ENCODE results near the gene NABP1. TPM values are rescaled to one million over a fixed set of nuclear protein-coding genes. Genes with fewer than 3 reads are reported as not detected.
A peak's percentile ranks its signal among the peaks of the same experiment; 100 is the strongest.

Gene NABP1
- polyA plus RNA-seq, 3 donors = 25.9 to 54.2 (median 41.0) TPM

- DNase-seq = no peak
Measured at GRCh38 chr2:191645434-191646162, 32.3 kb upstream of the NABP1 start.

DNA sequence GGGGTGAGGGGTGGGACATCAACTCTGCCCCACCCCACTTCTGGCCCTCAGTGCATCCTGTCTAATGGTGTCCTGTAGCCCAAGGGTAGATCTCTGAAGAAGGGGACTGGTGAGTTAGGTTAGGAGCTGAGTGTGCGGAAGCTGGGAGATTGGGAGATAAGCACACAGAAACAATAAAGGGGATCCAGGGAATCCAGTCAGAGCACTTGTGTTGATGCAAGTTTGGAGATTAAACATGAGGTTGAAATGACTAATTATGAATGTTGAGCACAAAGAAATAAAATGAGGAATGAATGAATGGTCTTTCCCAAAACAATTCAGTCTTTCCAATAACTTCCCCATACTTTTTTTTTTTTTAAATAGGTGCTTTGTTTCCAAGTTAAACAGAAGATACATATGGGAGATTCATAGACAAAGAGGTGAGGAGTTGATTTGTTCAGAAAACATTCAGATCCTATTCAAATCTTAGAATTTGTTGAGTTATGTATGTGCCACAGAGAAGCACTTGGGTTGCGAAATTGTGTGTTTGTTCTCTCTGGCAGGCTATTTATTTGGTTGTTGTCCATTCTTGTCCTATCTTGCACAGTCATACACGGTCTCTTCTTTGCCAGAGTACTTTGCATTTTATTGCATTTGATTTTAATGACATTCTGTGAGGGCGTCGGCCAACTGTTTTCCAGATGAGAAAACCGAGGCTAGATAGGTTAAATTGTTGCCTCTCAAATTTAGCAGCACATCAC is 31.6 kb upstream of the NABP1 start:
- DNase-seq = no peak

DNA sequence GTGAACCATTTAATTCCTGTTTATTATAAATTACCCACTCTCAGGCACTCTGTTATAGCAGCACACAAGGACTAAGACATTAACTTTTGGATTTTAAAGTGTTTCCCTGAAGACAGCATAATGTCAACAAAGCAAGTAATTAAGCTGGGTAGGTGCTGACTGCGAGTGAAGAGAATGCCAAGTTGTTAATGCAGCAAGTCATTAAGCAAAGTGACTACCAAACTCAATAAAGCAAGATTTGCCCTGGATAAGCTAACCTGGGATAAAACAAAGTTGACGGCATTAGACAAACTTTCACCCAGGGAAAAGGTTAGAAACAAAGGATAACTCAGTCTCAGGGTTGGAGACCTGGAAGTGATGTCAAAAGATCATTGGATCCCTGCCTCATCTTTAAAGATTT is 28.4 kb upstream of the NABP1 start:
- no peak for DNase-seq

DNA sequence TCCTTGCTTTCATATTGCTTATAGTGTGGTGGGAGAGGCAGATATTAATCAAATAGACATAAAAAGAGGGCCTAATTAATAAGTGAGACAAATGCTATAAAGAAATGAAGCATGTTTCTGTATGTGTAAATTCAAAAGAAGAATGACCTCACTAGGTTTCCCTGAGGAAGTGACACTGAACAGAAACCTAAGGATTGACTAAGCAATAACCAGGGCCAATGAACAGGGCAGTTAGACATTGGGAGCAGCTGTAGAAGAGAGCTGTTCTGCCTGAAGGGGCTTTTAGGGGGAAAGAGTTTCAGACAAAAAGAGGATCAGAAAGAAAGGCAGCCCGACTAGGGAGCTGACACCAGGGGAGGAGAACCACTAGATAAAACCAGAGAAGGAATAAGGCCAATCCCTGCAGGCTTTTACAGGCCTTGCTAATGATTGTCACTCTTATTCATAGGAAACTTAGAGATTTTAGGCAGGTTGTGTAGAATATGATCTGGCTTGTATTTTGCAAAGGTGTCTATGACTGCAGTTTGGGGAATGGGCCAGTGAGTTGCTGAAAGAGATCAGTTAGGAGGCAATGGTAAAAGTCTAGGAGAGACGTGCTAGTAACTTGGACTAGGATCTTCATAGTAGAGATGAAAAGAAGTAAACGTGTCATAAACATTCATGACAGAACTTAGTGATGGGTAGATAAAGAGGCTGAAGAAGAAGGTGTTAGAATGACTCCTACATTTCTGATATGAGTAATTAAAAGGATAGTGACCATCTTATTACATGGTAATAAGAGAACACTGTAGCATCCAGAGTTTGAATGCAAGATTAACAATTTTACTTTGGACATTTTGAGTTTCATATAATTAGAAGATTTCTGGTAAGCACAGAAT is 26.8 kb upstream of the NABP1 start:
- DNase-seq = no peak

GRCh38 chr2:191653667-191654391 is 24.1 kb upstream of the NABP1 start:
- DNase-seq = no peak

DNA sequence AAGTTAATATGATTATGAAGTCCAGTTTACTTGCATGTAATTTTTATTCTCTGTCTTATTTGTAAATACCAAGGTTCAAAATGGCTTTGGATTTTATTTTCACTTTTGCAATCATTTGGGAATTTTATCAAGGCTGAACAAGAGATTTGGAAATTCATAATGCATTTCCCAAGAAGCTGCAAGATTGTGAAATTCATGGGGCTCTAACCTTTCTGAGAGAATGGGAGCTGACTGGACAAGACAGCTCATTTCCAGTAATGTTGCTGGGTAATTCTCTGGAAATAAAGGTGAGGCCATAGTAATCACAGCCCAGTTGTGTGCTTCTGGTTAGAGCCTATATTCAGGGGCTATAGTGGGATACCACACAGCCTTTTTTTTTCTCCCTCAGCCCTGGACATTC is 21.5 kb upstream of the NABP1 start:
- DNase-seq = no peak

DNA sequence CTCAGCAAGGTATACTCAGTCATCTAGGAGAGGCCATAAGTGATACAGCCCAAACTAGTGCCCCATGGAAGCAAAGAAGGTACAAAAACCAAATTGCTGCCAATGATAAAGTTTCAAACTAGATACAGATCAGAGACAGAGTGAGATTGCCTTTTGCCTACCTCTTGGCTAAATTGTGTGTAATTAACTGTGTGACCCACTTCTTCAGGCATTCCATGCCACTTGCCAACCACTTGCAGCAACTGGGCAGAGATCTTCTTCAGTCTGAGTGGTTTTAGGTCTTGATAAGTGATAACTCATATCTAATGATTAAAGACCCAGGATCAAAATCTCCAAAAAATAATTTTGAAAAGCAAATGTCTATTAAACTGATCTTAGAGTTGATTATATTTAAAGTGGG is 21.1 kb upstream of the NABP1 start:
- no peak for DNase-seq

GRCh38 chr2:191657977-191658376 is 20.0 kb upstream of the NABP1 start:
- no peak for DNase-seq

DNA sequence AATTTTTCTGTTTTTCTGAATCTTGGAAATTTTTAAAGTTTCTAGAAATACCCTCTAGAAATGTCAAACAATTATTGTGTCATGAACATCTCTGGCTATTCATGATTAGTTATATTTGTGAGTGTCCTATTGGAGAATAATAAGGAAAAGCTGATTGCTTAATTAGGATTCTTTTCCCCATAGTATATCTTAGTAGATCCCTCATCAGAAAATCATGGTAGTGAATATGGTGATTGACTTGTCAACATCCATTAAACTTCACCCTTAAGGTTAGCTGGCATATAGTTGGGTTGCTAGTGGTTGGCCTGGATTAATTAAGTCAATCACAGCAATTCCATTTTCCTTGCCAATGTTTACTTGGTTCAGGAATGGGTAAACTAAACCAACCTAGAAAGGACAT is 18.7 kb upstream of the NABP1 start:
- DNase-seq = no peak

DNA sequence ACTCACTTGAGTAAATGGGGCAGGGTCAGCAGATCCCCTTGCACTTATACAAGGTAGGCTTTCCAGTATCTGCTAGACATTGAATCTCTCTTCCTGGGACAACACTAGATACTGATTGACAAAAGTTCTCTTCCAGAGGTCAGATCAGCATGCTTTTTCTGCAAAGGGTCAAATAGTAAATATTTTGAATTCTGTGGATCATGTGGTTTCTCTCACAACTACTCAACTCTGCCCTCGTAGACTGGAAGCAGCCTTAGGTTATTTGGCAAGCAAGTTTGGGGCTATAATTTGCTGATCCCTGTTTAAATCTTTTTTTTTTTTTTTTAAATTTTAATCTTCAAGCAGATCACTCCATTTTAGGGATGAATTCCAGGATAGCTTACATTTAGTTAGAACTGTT is 17.4 kb upstream of the NABP1 start:
- DNase-seq = no peak

- no peak for DNase-seq
Measured at GRCh38 chr2:191661097-191661924, 16.6 kb upstream of the NABP1 start.

DNA sequence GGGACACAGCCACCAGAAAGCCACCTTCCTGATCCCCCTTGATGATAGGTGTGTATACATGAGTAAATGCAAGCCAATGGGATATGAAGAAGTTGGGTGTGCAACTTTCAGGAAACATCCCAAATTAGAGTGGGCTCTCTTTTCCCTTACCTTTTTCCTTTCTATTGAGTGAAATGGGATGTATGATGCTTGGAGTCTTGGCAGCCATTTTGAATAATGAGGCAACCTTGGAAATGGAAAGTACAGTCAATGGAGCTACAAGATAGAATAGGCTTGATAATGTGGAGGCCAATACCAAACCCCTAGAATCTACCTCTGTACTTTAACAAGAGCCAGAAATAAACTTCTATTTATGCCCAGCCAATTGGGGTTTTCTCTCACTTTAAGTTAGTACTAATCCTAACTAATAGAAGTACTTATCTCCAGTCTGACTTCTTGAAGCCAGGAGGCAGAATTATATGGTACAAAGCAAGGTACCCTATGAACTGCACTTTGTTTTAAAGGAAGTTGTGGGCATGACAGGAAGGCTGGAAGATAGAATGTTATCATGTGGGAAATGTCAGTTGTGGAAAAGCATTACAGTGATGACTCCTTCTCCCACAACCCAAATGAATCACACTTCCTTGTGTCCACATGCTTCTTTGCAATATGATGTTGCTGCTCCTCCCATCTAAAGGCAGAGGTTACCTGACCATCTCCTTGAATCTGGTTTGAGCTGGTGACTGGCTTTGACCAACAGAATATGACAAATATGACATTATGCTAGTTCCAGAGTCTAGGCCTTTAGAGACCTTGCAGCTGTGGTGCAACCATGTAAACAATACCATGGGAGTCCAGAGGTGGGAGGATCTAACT is 12.9 kb upstream of the NABP1 start:
- no peak for DNase-seq

- no peak for DNase-seq
Measured at GRCh38 chr2:191666226-191666625, 11.7 kb upstream of the NABP1 start.

DNA sequence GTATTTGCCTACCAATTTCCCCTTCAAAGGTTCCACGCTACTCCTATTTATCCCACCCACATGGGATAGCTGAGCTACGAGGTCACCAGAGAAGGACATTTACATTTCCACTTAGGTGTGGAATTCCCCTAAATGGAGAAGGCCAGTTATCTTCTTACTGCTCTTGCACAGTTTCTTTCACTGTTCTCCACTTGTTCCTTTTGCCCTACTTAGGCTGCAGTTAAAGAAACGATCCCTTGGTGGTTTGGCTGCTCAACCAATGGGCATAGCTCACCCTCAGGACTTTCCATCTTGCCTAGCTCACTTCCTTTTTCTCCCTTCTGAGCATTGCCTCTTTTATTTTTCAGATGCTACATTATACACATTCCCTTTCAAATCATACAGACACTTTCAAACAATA is 11.2 kb upstream of the NABP1 start:
- DNase-seq = no peak

DNA sequence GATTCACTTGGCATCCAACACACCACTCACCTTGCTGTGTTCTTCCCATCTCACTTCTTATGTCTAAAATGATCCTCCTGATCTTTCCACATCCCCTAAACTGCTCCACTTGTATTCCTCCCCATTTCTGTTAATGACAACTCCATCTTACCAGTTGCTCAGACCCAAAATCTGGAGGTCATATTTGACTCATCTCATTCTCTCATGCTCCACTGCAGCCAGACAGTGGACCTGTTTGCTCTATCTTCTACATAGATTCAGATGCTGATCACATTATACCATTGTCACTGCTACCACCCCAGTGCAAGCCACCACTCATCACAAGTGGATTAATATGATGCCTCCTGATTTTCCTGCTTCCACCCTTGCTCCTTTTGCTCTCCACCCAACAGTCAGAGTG is 7.9 kb upstream of the NABP1 start:
- DNase-seq = no peak

DNA sequence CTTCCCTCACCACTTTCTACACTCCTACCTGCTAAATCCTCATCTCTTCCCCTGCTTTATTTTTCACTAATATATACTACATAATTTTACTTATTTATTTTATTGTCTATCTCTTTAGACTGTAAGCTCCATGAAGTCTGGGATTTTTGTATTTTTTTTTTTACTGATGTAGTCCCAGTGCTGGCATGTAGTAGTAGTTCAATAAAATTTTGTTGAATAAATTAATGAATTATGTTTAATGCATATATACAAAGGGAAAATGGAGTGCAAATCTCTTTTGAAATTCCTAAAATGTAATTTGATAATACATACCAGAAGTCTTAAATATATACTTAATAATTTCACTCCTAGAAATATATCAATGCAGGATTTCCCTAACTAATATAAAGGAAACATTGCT is 7.1 kb upstream of the NABP1 start:
- DNase-seq = no peak

DNA sequence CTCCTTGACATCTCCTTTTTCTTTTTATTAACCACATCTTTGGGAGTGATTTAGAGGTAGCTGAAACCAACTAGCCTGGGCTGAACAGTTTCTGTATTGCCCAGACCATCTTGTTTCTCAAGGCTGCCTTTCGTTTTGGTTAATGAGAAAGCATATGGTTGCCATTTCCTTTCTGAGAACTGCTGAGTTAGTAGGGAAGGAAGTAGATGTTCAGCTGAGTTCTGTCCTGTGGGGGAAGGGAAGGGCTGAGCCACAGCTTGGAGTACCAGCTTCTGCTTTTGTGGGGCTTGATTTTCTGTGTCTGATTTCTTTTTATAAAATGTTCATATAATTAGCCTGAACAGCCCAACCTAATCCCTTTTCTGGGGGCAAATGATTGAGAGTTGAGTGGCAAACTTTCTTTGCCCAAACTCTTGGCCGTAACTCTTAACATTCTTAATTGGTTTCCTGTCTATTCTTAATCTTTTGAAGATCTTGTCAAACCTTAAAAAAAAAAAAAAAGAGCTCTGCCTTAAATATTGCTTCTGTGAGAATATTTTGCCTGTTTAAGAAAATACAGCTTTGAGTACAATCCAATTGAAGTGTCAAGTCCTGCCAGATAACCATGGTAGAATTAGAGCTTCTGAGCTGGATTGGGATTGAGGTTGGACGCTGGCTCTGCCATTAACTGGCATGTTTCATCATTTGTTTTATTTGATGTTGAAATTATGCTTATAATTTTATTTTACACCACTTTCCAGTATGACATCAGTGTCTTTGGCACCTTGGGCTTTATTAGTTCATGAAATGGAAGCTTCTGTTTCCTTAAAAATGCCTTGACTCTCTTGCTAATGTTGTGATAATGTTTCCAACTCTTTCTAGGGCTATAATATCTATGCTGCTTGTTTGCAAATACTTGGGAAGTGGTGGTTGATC is 1.9 kb upstream of the NABP1 start:
- DNase-seq = peak; percentile 20

DNA sequence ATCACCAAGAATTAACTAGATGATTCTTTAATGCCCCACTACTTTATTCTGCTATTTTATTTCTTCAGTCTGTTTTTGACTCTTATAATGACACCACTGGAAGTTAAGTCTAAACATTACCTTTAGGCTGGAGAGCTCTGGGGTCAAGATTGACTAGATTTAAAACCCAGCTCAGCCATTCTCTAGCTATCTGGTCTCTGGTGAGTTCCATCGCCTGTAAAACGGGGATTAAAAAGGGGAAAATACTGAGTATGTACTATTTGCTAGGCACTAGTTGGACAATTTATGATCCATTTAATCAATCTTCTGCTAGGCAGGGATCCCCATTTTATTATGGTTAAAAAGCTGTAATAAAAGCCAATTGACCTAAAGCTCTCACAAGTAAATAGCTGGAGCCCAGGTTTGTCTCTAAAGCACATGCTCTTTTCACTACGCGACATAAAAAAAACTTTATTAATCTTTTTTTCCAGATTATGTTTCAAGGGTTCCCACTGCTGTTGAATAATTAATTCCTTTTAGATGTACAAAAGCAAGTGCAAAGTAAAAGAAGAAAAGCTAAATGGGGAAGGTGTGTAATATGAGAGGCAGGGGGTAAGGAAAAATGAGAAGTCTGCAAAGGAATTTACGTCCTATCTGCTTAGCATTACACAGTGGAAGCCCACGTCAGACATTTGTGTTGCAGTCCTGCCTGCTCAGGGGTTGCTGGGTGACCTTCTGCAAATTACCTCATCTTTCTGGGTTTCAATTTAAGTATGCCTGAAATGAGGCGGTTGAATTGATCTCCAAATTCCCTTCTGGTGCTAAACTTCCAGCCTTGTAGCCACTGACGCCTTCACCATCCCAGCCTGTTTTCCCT is 918 bp upstream of the NABP1 start:
- peak; percentile 70 for DNase-seq

All from renal pelvis (tissue), 4 donors.